ENCODE measurements around the gene S100A1. TPM values are rescaled to one million over a fixed set of nuclear protein-coding genes. Genes with fewer than 3 reads are reported as not detected.

Gene S100A1
- total RNA-seq, 1 experiment from 2014 or later: not detected

- CTCF ChIA-PET: interaction anchor here (0.6 to 9.3 kb wide), 13 partner anchors 8 to 118 kb away, joined by 3 to 195 read pairs (median 5); partner anchors contain the start of genes NPR1, S100A14 and S100A16
These were observed 556 bp downstream of the S100A1 start for GRCh38 chr1:153628638-153629342.

GRCh38 chr1:153629343-153629665 is 1.1 kb downstream of the S100A1 start:
- Mint-ChIP-seq H3K4me1 (ENCODE audit: insufficient read depth, unreplicated experiment) (peaks cover 38% of the 10 kb centered on the region), H3K4me3 (ENCODE audit: unreplicated experiment) (no peak overlapping the region), H3K27ac (ENCODE audit: low read depth, unreplicated experiment) (no peak overlapping the region), H3K9me3 (ENCODE audit: unreplicated experiment) (no peaks in the 10 kb centered on the region), H3K36me3 (ENCODE audit: insufficient read depth, unreplicated experiment) (peaks cover 25% of the 10 kb centered on the region), H3K27me3 (ENCODE audit: insufficient read depth, unreplicated experiment) (no peaks in the 10 kb centered on the region)
- no peak for DNase-seq (ENCODE audit: unreplicated experiment)
- intact Hi-C loops (cut with micrococcal nuclease): no loop called here
- no TSS peak for BruUV-seq (replicated peaks)
- CTCF ChIA-PET: interaction anchor here (0.6 to 9.3 kb wide), 8 partner anchors 8 to 119 kb away, joined by 4 to 195 read pairs (median 7); partner anchors contain the start of genes S100A14 and S100A16
- no peak for TF ChIP-seq CTCF (IDR thresholded peaks at IDR 0.05; ENCODE audit: unreplicated experiment)
- POLR2A ChIA-PET: interaction anchor here (0.7 to 46.1 kb wide), 4 partner anchors 5 to 99 kb away, joined by 3 to 1272 read pairs (median 640); partner anchors contain the start of genes CHTOP, INTS3, S100A1 and S100A13

More at GRCh38 chr1:153628638-153629342, 556 bp downstream of the S100A1 start:
- Mint-ChIP-seq H3K27ac (ENCODE audit: low read depth, unreplicated experiment) (no peak overlapping the region), H3K4me3 (ENCODE audit: unreplicated experiment) (no peak overlapping the region), H3K27me3 (ENCODE audit: insufficient read depth, unreplicated experiment) (no peaks in the 10 kb centered on the region), H3K9me3 (ENCODE audit: unreplicated experiment) (no peaks in the 10 kb centered on the region), H3K4me1 (ENCODE audit: insufficient read depth, unreplicated experiment) (peaks cover 43% of the 10 kb centered on the region), H3K36me3 (ENCODE audit: insufficient read depth, unreplicated experiment) (peaks cover 25% of the 10 kb centered on the region)
- no peak for DNase-seq (ENCODE audit: unreplicated experiment)
- POLR2A ChIA-PET: interaction anchor here (0.7 to 46.1 kb wide), 5 partner anchors 5 to 99 kb away, joined by 3 to 1272 read pairs (median 19); partner anchors contain the start of genes CHTOP, INTS3, S100A1 and S100A13
- no peak for TF ChIP-seq CTCF (IDR thresholded peaks at IDR 0.05; ENCODE audit: unreplicated experiment)
- no TSS peak for BruUV-seq (replicated peaks)
- intact Hi-C loops (cut with micrococcal nuclease): no loop called here

GRCh38 chr1:153629971-153630370 is 1.7 kb downstream of the S100A1 start:
- no peak for DNase-seq (ENCODE audit: unreplicated experiment)
- BruUV-seq (replicated peaks): no TSS peak
- H3K4me3 Mint-ChIP-seq (ENCODE audit: unreplicated experiment): no peak overlapping the region
- intact Hi-C loops (cut with micrococcal nuclease): no loop called here
- ChIA-PET CTCF (interaction anchor here (1.0 to 9.3 kb wide), 5 partner anchors 15 to 120 kb away, joined by 5 to 195 read pairs (median 9); partner anchors contain the start of genes S100A14 and S100A16), POLR2A (interaction anchor here (0.7 to 46.1 kb wide), 3 partner anchors 15 to 58 kb away, joined by 3 to 1272 read pairs (median 9); partner anchors contain the start of genes S100A1, S100A13, S100A14 and S100A16)
- H3K27me3 Mint-ChIP-seq (ENCODE audit: insufficient read depth, unreplicated experiment): no peaks in the 10 kb centered on the region
- H3K36me3 Mint-ChIP-seq (ENCODE audit: insufficient read depth, unreplicated experiment): peaks cover 21% of the 10 kb centered on the region
- TF ChIP-seq CTCF (IDR thresholded peaks at IDR 0.05; ENCODE audit: unreplicated experiment): no peak
- H3K27ac Mint-ChIP-seq (ENCODE audit: low read depth, unreplicated experiment): no peak overlapping the region
- peaks cover 37% of the 10 kb centered on the region for H3K4me1 Mint-ChIP-seq (ENCODE audit: insufficient read depth, unreplicated experiment)
- H3K9me3 Mint-ChIP-seq (ENCODE audit: unreplicated experiment): no peaks in the 10 kb centered on the region

GRCh38 chr1:153630384-153630783 is 2.1 kb downstream of the S100A1 start:
- peaks cover 22% of the 10 kb centered on the region for H3K36me3 Mint-ChIP-seq (ENCODE audit: insufficient read depth, unreplicated experiment)
- POLR2A ChIA-PET: interaction anchor here (0.6 to 46.1 kb wide), 4 partner anchors 15 to 127 kb away, joined by 3 to 1272 read pairs (median 6); partner anchors contain the start of genes S100A1, S100A13, S100A14 and S100A16
- no TSS peak for BruUV-seq (replicated peaks)
- H3K4me3 Mint-ChIP-seq (ENCODE audit: unreplicated experiment): no peak overlapping the region
- no peak overlapping the region for H3K27ac Mint-ChIP-seq (ENCODE audit: low read depth, unreplicated experiment)
- peaks cover 37% of the 10 kb centered on the region for H3K4me1 Mint-ChIP-seq (ENCODE audit: insufficient read depth, unreplicated experiment)
- intact Hi-C loops (cut with micrococcal nuclease): no loop called here
- no peaks in the 10 kb centered on the region for H3K9me3 Mint-ChIP-seq (ENCODE audit: unreplicated experiment)
- H3K27me3 Mint-ChIP-seq (ENCODE audit: insufficient read depth, unreplicated experiment): no peaks in the 10 kb centered on the region
- DNase-seq (ENCODE audit: unreplicated experiment): no peak
- CTCF ChIA-PET: interaction anchor here (0.5 to 9.3 kb wide), 7 partner anchors 15 to 139 kb away, joined by 3 to 195 read pairs (median 5); partner anchors contain the start of genes S100A14 and S100A16
- no peak for TF ChIP-seq CTCF (IDR thresholded peaks at IDR 0.05; ENCODE audit: unreplicated experiment)
